Activated B cell treated with CpG ODN at 0.5 μM for 24 hours (primary cell): ENCODE results near the gene PFDN5. TPM values are rescaled to one million over a fixed set of nuclear protein-coding genes. Genes with fewer than 3 reads are reported as not detected.
"Not testable (repeated sequence)": the region's sequence is repeated elsewhere in the genome, so short reads cannot be mapped to it uniquely, and the experiment has no call there.

Experiments used
- ATAC-seq: fragments of 200-7000 bp; cut with Tn5 transposase; one replicate; pipeline ENCODE4 v1.10.0; 2021; ENCODE audit warnings: low read depth, mild to moderate bottlenecking, moderate library complexity
- CTCF ChIA-PET: fragments of 350-600 bp; sonication (Branson Sonifier 250); formaldehyde crosslinking; loops from one replicate; lab custom pipeline; 2021; ENCODE audit warnings: antibody characterized with exemption; lab: Charles Lee
- POLR2A ChIA-PET: fragments of 350-600 bp; sonication (Branson Sonifier 250); formaldehyde crosslinking; loops from one replicate; lab custom pipeline; 2021; ENCODE audit warnings: antibody characterized with exemption; lab: Charles Lee
- DNase-seq: peaks from one replicate; pipeline ENCODE4 v3.0.0; 2022
- H3K27ac Mint-ChIP-seq: one replicate; pipeline ENCODE4 v1.8.0; 2020; ENCODE audit warnings: mixed read lengths
- H3K27me3 Mint-ChIP-seq: one replicate; pipeline ENCODE4 v1.8.0; 2021; ENCODE audit warnings: mixed read lengths
- H3K36me3 Mint-ChIP-seq: one replicate; pipeline ENCODE4 v1.8.0; 2021; ENCODE audit warnings: low read depth, mixed read lengths
- H3K4me1 Mint-ChIP-seq: one replicate; pipeline ENCODE4 v1.8.0; 2021; ENCODE audit warnings: mixed read lengths
- H3K4me3 Mint-ChIP-seq: one replicate; pipeline ENCODE4 v1.8.0; 2020; ENCODE audit warnings: mild to moderate bottlenecking, mixed read lengths
- H3K9me3 Mint-ChIP-seq: one replicate; pipeline ENCODE4 v1.8.0; 2020; ENCODE audit warnings: mixed read lengths
- CTCF ChIP-seq: fragments of 200-600 bp; IDR thresholded peaks from one replicate; pipeline ENCODE4 v1.8.0; 2022; ENCODE audit warnings: antibody characterized with exemption, mild to moderate bottlenecking
- intact Hi-C: fragments of 100-400 bp; cut with micrococcal nuclease; formaldehyde crosslinking; loops from one replicate; pipeline ENCODE4 v1.15.1; 2024
- total RNA-seq: library from RNA; stranded (reverse); gene quantifications from 2 replicates; pipeline ENCODE4 v1.2.3, GENCODE V29; 2022

Gene PFDN5
- total RNA-seq, 1 donor from 2014 or later, result 486 TPM

GRCh38 chr12:53330671-53331070 lies 35.3 kb downstream of the PFDN5 start:
- no peak for ATAC-seq
- Mint-ChIP-seq H3K27ac (no peak overlapping the region), H3K36me3 (no peaks in the 10 kb centered on the region), H3K9me3 (no peaks in the 10 kb centered on the region), H3K4me1 (peaks cover 6% of the 10 kb centered on the region), H3K4me3 (no peak overlapping the region), H3K27me3 (peaks cover 50% of the 10 kb centered on the region)
- no peak for DNase-seq
- CTCF ChIA-PET, result interaction anchor here (1.1 to 11.1 kb wide), 3 partner anchors 9 to 22 kb away, joined by 3 to 148 read pairs (median 12); partner anchors contain the start of gene AAAS
- no peak for TF ChIP-seq CTCF
- intact Hi-C loops, result no loop called here
- POLR2A ChIA-PET, result interaction anchor here (0.8 kb wide), 2 partner anchors 14 to 83 kb away, joined by 3 to 4 read pairs; no protein-coding TSS in a partner anchor

GRCh38 chr12:53332339-53332738 lies 37.0 kb downstream of the PFDN5 start:
- ATAC-seq, H3K4me3 Mint-ChIP-seq, intact Hi-C loops, H3K27ac Mint-ChIP-seq, H3K4me1 Mint-ChIP-seq, H3K9me3 Mint-ChIP-seq, POLR2A ChIA-PET, DNase-seq, H3K36me3 Mint-ChIP-seq: not testable (repeated sequence)
- CTCF ChIA-PET, result interaction anchor here (3.0 kb wide), 1 partner anchor 11 kb away, joined by 12 read pairs; the partner anchor contains the start of gene AAAS
- peaks cover 60% of the 10 kb centered on the region for H3K27me3 Mint-ChIP-seq

GRCh38 chr12:53332744-53333143 lies 37.4 kb downstream of the PFDN5 start:
- Mint-ChIP-seq H3K36me3 (no peaks in the 10 kb centered on the region), H3K27ac (no peak overlapping the region), H3K27me3 (peaks cover 60% of the 10 kb centered on the region), H3K9me3 (no peaks in the 10 kb centered on the region), H3K4me3 (no peak overlapping the region), H3K4me1 (peaks cover 10% of the 10 kb centered on the region)
- ChIA-PET CTCF (interaction anchor here (3.0 kb wide), 1 partner anchor 11 kb away, joined by 12 read pairs; the partner anchor contains the start of gene AAAS), POLR2A (interaction anchor here (0.8 kb wide), 1 partner anchor 9 kb away, joined by 3 read pairs; no protein-coding TSS in a partner anchor)
- intact Hi-C loops, result no loop called here
- DNase-seq (no peak), ATAC-seq (no peak)
- TF ChIP-seq CTCF, result no peak

- no peak overlapping the region for H3K27ac Mint-ChIP-seq
- no peak for DNase-seq
- no peak for ATAC-seq
- no peak overlapping the region for H3K4me3 Mint-ChIP-seq
- ChIA-PET POLR2A (interaction anchor here (0.8 kb wide), 1 partner anchor 9 kb away, joined by 3 read pairs; no protein-coding TSS in a partner anchor), CTCF (no interaction called here)
- H3K4me1 Mint-ChIP-seq, result peaks cover 11% of the 10 kb centered on the region
- no peaks in the 10 kb centered on the region for H3K9me3 Mint-ChIP-seq
- intact Hi-C loops, result no loop called here
- no peaks in the 10 kb centered on the region for H3K36me3 Mint-ChIP-seq
- peaks cover 62% of the 10 kb centered on the region for H3K27me3 Mint-ChIP-seq
- no peak for TF ChIP-seq CTCF
These were observed 37.9 kb downstream of the PFDN5 start for GRCh38 chr12:53333289-53333688.

- no peak for TF ChIP-seq CTCF
- CTCF ChIA-PET, result no interaction called here
These were observed 38.5 kb downstream of the PFDN5 start for GRCh38 chr12:53333845-53334244.

More at GRCh38 chr12:53333845-53334244, 38.5 kb downstream of the PFDN5 start:
- H3K36me3 Mint-ChIP-seq, result no peaks in the 10 kb centered on the region
- POLR2A ChIA-PET, result interaction anchor here (0.5 to 1.4 kb wide), 3 partner anchors 9 to 28 kb away, joined by 3 to 5 read pairs (median 3); no protein-coding TSS in a partner anchor
- peaks cover 11% of the 10 kb centered on the region for H3K4me1 Mint-ChIP-seq
- no peak overlapping the region for H3K27ac Mint-ChIP-seq
- DNase-seq (no peak), ATAC-seq (no peak)
- intact Hi-C loops, result no loop called here
- H3K9me3 Mint-ChIP-seq, result no peaks in the 10 kb centered on the region
- H3K4me3 Mint-ChIP-seq, result no peak overlapping the region
- peaks cover 63% of the 10 kb centered on the region for H3K27me3 Mint-ChIP-seq
